Endothelial cell of umbilical vein (primary cell): ENCODE data around the gene SSH2. TPM values are rescaled to one million over a fixed set of nuclear protein-coding genes. Genes with fewer than 3 reads are reported as not detected.

Experiments used
- BruUV-seq: library from RNA; stranded (reverse); fragments of 400-500 nt; replicated peaks from 2 replicates; lab custom pipeline; 2021; lab: Mats Ljungman, UMichigan
- CTCF ChIA-PET: fragments of 300-600, 350-600 bp; sonication (Branson Sonifier 250); formaldehyde crosslinking; loops from one replicate; lab custom pipeline; 2021; ENCODE audit warnings: antibody characterized with exemption, inconsistent platforms; lab: Charles Lee
- POLR2A ChIA-PET: fragments of 300-600, 350-600 bp; sonication (Branson Sonifier 250); formaldehyde crosslinking; loops from one replicate; lab custom pipeline; 2021; ENCODE audit warnings: antibody characterized with exemption, inconsistent platforms; lab: Charles Lee
- DNase-seq: peaks from one replicate; pipeline ENCODE4 v3.0.0-alpha.2; 2011; ENCODE audit warnings: low read depth, low spot score
- FAIRE-seq: peaks from 2 replicates; lab custom pipeline; 2011; peaks lifted over from hg19 to GRCh38; lab: Jason Lieb, UNC
- H2AFZ ChIP-seq: 2 replicates; pipeline ENCODE4 v1.6.0; 2012; ENCODE audit warnings: low read depth, low read length, control low read depth, inconsistent platforms
- H3K27ac ChIP-seq: 2 replicates; pipeline ENCODE4 v1.5.1; 2011; ENCODE audit warnings: low read depth, mild to moderate bottlenecking, control low read depth, low read length, moderate library complexity; ENCODE audit not compliant: insufficient read depth
- H3K27me3 ChIP-seq, 2 experiments: 2 replicates each; pipeline versions ENCODE4 v1.6.0 to v1.6.1; 2011; ENCODE audit warnings: low read length in 2 of 2, mixed read lengths in 1 of 2; ENCODE audit not compliant: control insufficient read depth in 2 of 2, insufficient read depth in 2 of 2
- H3K36me3 ChIP-seq, 2 experiments: 2 replicates in 1 of 2; 3 replicates in 1 of 2; pipeline ENCODE4 v1.5.1; 2011; ENCODE audit warnings: low read length in 2 of 2, mild to moderate bottlenecking in 1 of 2, moderate library complexity in 1 of 2; ENCODE audit not compliant: control insufficient read depth in 2 of 2, insufficient read depth in 2 of 2; ENCODE audit errors: extremely low read depth in 1 of 2
- H3K4me1 ChIP-seq: 3 replicates; pipeline ENCODE4 v1.5.1; 2011; ENCODE audit warnings: mild to moderate bottlenecking, low read length; ENCODE audit not compliant: control insufficient read depth, insufficient read depth; ENCODE audit errors: extremely low read depth
- H3K4me2 ChIP-seq: 2 replicates; pipeline ENCODE4 v1.6.1; 2011; ENCODE audit warnings: low read length, control low read depth, mixed read lengths; ENCODE audit not compliant: insufficient read depth
- H3K4me3 ChIP-seq, 3 experiments: fragments of 200-600 bp in 1 of 3; sonication (generic), shearing (Covaris generic) in 1 of 3; replicated peaks in 1 of 3; 2 replicates each; pipeline ENCODE4 v1.5.1; 2011 to 2016; ENCODE audit warnings: control low read depth in 3 of 3, low read length in 3 of 3, mild to moderate bottlenecking in 2 of 3, inconsistent platforms in 1 of 3, low read depth in 1 of 3, moderate library complexity in 1 of 3; ENCODE audit not compliant: insufficient read depth in 1 of 3
- H3K79me2 ChIP-seq: 2 replicates; pipeline ENCODE4 v1.6.0; 2012; ENCODE audit warnings: low read length, inconsistent platforms; ENCODE audit not compliant: control insufficient read depth, insufficient read depth
- H3K9ac ChIP-seq: replicated peaks from 2 replicates; pipeline ENCODE3; 2011; ENCODE audit warnings: low read length, control low read depth; ENCODE audit not compliant: insufficient read depth; ENCODE audit errors: extremely low read depth
- H3K9me1 ChIP-seq: replicated peaks from 3 replicates; pipeline ENCODE4 v1.6.0; 2011; ENCODE audit warnings: mild to moderate bottlenecking, low read length; ENCODE audit not compliant: control insufficient read depth, insufficient read depth; ENCODE audit errors: extremely low read depth
- H3K9me3 ChIP-seq: replicated peaks from 2 replicates; pipeline ENCODE4 v1.5.1; 2012; ENCODE audit warnings: low read length, inconsistent platforms; ENCODE audit not compliant: control insufficient read depth, insufficient read depth
- H4K20me1 ChIP-seq: replicated peaks from 2 replicates; pipeline ENCODE3; 2011; ENCODE audit warnings: mild to moderate bottlenecking, low read length; ENCODE audit not compliant: control insufficient read depth, insufficient read depth; ENCODE audit errors: extremely low read depth
- EZH2 ChIP-seq: IDR thresholded peaks from 2 replicates; pipeline ENCODE4 v1.6.1; 2012; ENCODE audit warnings: borderline replicate concordance, low read depth, mild to moderate bottlenecking, moderate library complexity, low read length, inconsistent platforms; ENCODE audit not compliant: severe bottlenecking
- FOS ChIP-seq: IDR thresholded peaks from 2 replicates; pipeline ENCODE4 v1.6.1; 2011; ENCODE audit warnings: mild to moderate bottlenecking, low read length, moderate library complexity, borderline replicate concordance; ENCODE audit not compliant: insufficient read depth
- GATA2 ChIP-seq: IDR thresholded peaks from 2 replicates; pipeline ENCODE4 v1.7.0; 2011; ENCODE audit warnings: low read depth, mild to moderate bottlenecking, moderate library complexity, mixed read lengths, low read length; ENCODE audit not compliant: insufficient read length, insufficient read depth
- JUN ChIP-seq: IDR thresholded peaks from 2 replicates; pipeline ENCODE4 v1.6.1; 2011; ENCODE audit warnings: borderline replicate concordance, low read depth; ENCODE audit not compliant: insufficient read length, insufficient read depth
- MAX ChIP-seq: IDR thresholded peaks from 2 replicates; pipeline ENCODE4 v1.6.1; 2011; ENCODE audit not compliant: insufficient read depth, insufficient read length
- MYC ChIP-seq: IDR thresholded peaks from one replicate; pipeline ENCODE4 v1.6.1; 2011; ENCODE audit warnings: mild to moderate bottlenecking, low read depth, low read length
- POLR2A ChIP-seq: IDR thresholded peaks from 2 replicates; pipeline ENCODE4 v1.6.1; 2012; ENCODE audit warnings: low read depth, mild to moderate bottlenecking, control low read depth, low read length
- POLR2AphosphoS5 ChIP-seq: IDR thresholded peaks from 2 replicates; pipeline ENCODE4 v1.6.1; 2012; ENCODE audit warnings: low read depth, mild to moderate bottlenecking, control low read depth, low read length, moderate library complexity; ENCODE audit not compliant: insufficient read depth
- dilution Hi-C: fragments of 300-500 bp; cut with MboI; formaldehyde crosslinking; loops from one replicate; pipeline ENCODE4 v1.15.0; 2019; ENCODE audit warnings: low sequenced_read_pairs; ENCODE audit not compliant: extremely low pct_ligation_motif_present
- intact Hi-C: fragments of 100-400 bp; cut with micrococcal nuclease; formaldehyde crosslinking; loops from one replicate; pipeline ENCODE4 v1.10.0; 2022
- polyA plus RNA-seq, 4 experiments: library from polyadenylated mRNA; depleted of rRNA in 3 of 4; stranded (reverse) in 3 of 4; unstranded in 1 of 4; fragments of >200 nt; gene quantifications; 2 replicates each; pipeline versions ENCODE4 v1.2.1 to v1.2.3, GENCODE V29; 2011 to 2012; ENCODE audit warnings: missing spikeins in 1 of 4
- total RNA-seq: library from RNA; stranded (reverse); gene quantifications from 2 replicates; pipeline ENCODE4 v1.2.3, GENCODE V29; 2021
- TF ChIP-seq, protein P1 (sequence below), 2 donors: IDR thresholded peaks; 1 replicate in 1 of 2; 2 replicates in 1 of 2; pipeline ENCODE4 v1.5.1; 2011; ENCODE audit warnings: low read length in 2 of 2, mild to moderate bottlenecking in 2 of 2, moderate library complexity in 2 of 2, control low read depth in 1 of 2, inconsistent platforms in 1 of 2, low read depth in 1 of 2; ENCODE audit not compliant: insufficient read depth in 1 of 2; ENCODE audit errors: extremely low read depth in 1 of 2

The SSH2 gene
- total and polyA plus RNA-seq, 2 donors (not counting 3 experiments of a cell fraction or from before 2014, with no cell fraction given): 24.6 to 60.9 TPM

GRCh38 chr17:29800457-29800856 is 129.6 kb downstream of the SSH2 start:
- Histone ChIP-seq H3K4me1 (no peaks in the 10 kb centered on the region), H2AFZ (no peak overlapping the region), H3K36me3 (no peaks in the 10 kb centered on the region), H3K9me3 (no peaks in the 10 kb centered on the region), H3K4me2 (no peak overlapping the region), H4K20me1 (peaks cover 2% of the 10 kb centered on the region), H3K4me3 (no peak overlapping the region), H3K9ac (no peak overlapping the region), H3K79me2 (no peaks in the 10 kb centered on the region), H3K27ac (no peak overlapping the region), H3K27me3 (no peaks in the 10 kb centered on the region), H3K9me1 (no peaks in the 10 kb centered on the region)
- FAIRE-seq (no peak), DNase-seq (no peak)
- dilution Hi-C loops (no loop called here), intact Hi-C loops (no loop called here)
- ChIA-PET CTCF (interaction anchor here (0.7 to 1.4 kb wide), 3 partner anchors 131 to 221 kb away, joined by 4 read pairs; no protein-coding TSS in a partner anchor), POLR2A (no interaction called here)
- no peak for TF ChIP-seq MYC
- no peak for TF ChIP-seq FOS
- TF ChIP-seq MAX: no peak
- TF ChIP-seq POLR2AphosphoS5: no peak
- no peak for TF ChIP-seq POLR2A
- TF ChIP-seq GATA2: no peak
- TF ChIP-seq, protein P1, sequence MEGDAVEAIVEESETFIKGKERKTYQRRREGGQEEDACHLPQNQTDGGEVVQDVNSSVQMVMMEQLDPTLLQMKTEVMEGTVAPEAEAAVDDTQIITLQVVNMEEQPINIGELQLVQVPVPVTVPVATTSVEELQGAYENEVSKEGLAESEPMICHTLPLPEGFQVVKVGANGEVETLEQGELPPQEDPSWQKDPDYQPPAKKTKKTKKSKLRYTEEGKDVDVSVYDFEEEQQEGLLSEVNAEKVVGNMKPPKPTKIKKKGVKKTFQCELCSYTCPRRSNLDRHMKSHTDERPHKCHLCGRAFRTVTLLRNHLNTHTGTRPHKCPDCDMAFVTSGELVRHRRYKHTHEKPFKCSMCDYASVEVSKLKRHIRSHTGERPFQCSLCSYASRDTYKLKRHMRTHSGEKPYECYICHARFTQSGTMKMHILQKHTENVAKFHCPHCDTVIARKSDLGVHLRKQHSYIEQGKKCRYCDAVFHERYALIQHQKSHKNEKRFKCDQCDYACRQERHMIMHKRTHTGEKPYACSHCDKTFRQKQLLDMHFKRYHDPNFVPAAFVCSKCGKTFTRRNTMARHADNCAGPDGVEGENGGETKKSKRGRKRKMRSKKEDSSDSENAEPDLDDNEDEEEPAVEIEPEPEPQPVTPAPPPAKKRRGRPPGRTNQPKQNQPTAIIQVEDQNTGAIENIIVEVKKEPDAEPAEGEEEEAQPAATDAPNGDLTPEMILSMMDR (IDR thresholded peaks at IDR 0.05; ENCODE audit: extremely low read depth in 1 of 2, insufficient read depth in 1 of 2, low read depth in 1 of 2, low read length in 2 of 2): no peak
- no peak for TF ChIP-seq EZH2
- no peak for TF ChIP-seq JUN
- no TSS peak for BruUV-seq
